Fibroblast of villous mesenchyme (primary cell): ENCODE measurements around the gene RARS2. TPM values are rescaled to one million over a fixed set of nuclear protein-coding genes. Genes with fewer than 3 reads are reported as not detected.
A peak's percentile ranks its signal among the peaks of the same experiment; 100 is the strongest.

Experiments used
- DNase-seq: peaks from one replicate; pipeline ENCODE4 v3.0.0-alpha.2; 2010; ENCODE audit warnings: low read depth
- H3K4me3 ChIP-seq: 2 replicates; pipeline ENCODE4 v1.5.1; 2011; ENCODE audit warnings: low read depth, mild to moderate bottlenecking, low read length
- CTCF ChIP-seq: IDR thresholded peaks from 2 replicates; pipeline ENCODE4 v1.5.1; 2012; ENCODE audit warnings: low read depth, mild to moderate bottlenecking, low read length; ENCODE audit not compliant: insufficient read depth
- total RNA-seq: library from RNA; depleted of rRNA; stranded (reverse); fragments of >200 nt; gene quantifications from 2 replicates; pipeline ENCODE4 v1.2.3, GENCODE V29; 2012

Gene RARS2
- total RNA-seq, 1 donor, result 51.8 TPM

- TF ChIP-seq CTCF, result no peak
- H3K4me3 ChIP-seq, result no peak overlapping the region
- DNase-seq, result no peak
Measured at GRCh38 chr6:87575423-87575822, 14.4 kb downstream of the RARS2 start.

GRCh38 chr6:87574237-87574804 lies 15.5 kb downstream of the RARS2 start:
- DNase-seq, result no peak
- H3K4me3 ChIP-seq, result no peak overlapping the region
- TF ChIP-seq CTCF, result no peak

- TF ChIP-seq CTCF, result no peak
- DNase-seq, result no peak
- no peak overlapping the region for H3K4me3 ChIP-seq
Measured at GRCh38 chr6:87573307-87574024, 16.3 kb downstream of the RARS2 start.

- no peak overlapping the region for H3K4me3 ChIP-seq
- no peak for TF ChIP-seq CTCF
- no peak for DNase-seq
Measured at GRCh38 chr6:87572883-87573282, 16.9 kb downstream of the RARS2 start.

- peak; percentile 64 for DNase-seq
- no peak overlapping the region for H3K4me3 ChIP-seq
- no peak for TF ChIP-seq CTCF
Measured at GRCh38 chr6:87572021-87572420, 17.8 kb downstream of the RARS2 start.

GRCh38 chr6:87561017-87561416 lies 28.8 kb downstream of the RARS2 start:
- H3K4me3 ChIP-seq, result no peak overlapping the region
- no peak for DNase-seq
- TF ChIP-seq CTCF, result no peak
